ENCODE results near the gene IGF2.
A peak's percentile ranks its signal among the peaks of the same experiment; 100 is the strongest.

- TF ChIP-seq CTCF (IDR thresholded peaks at IDR 0.05): peak; percentile 75 to 97 (median 96)
- no peak for TF ChIP-seq POLR2A (IDR thresholded peaks at IDR 0.05)
Measured at GRCh38 chr11:2151500-2152257, 12.5 kb upstream of the IGF2 start.

Measured in testis (tissue), 2 donors.